Nucleus accumbens (tissue), 56 donors: Measurements from ENCODE around the gene RPS6KA1.
A peak's percentile ranks its signal among the peaks of the same experiment; 100 is the strongest.
"Not testable (repeated sequence)": the region's sequence is repeated elsewhere in the genome, so short reads cannot be mapped to it uniquely, and the experiment has no call there.

ENCODE experiments used
- DNase-seq, 56 donors: peaks; one replicate each; lab custom pipeline; 2025; lab: John Stamatoyannopoulos, UW

Gene RPS6KA1

DNA sequence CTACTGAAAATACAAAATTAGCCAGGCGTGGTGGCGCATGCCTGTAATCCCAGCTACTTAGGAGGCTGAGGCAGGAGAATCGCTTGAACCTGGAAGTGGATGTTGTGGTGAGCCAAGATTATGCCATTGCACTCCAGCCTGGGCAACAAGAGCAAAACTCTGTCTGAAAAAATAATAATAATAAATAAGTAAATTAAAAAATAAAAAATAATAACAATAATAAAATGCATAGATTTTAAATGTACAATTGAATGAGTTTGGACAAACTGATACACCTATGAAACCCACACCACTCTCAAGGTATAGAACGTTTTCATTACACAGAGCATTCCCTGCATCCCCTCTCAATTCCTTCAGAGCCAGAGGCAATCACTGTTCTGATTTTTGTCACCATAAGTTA lies 55.0 kb downstream of the RPS6KA1 start:
- not testable (repeated sequence) for DNase-seq

GRCh38 chr1:26585471-26585870 lies 55.9 kb downstream of the RPS6KA1 start:
- no peak for DNase-seq

DNA sequence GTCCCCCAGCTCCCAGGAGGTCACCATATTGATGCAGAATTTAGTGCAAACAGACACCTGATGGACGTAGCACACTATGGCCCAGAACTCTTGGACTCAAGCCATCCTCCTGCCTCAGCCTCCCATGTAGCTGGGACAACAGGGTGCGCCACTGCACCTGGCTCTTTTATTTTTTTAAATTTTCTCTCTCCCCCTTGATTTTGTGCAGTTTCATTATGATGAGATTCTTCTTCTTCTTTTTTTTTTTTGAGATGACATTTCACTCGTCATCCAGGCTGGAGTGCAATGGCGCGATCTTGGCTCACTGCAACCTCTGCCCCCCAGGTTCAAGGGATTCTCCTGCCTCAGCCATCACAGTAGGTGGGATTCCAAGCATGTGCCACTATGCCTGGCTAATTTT lies 63.8 kb downstream of the RPS6KA1 start:
- no peak for DNase-seq

GRCh38 chr1:26594593-26594992 lies 65.0 kb downstream of the RPS6KA1 start:
- DNase-seq, result not testable (repeated sequence)

GRCh38 chr1:26597629-26598039 lies 68.1 kb downstream of the RPS6KA1 start:
- DNase-seq, result no peak

DNA sequence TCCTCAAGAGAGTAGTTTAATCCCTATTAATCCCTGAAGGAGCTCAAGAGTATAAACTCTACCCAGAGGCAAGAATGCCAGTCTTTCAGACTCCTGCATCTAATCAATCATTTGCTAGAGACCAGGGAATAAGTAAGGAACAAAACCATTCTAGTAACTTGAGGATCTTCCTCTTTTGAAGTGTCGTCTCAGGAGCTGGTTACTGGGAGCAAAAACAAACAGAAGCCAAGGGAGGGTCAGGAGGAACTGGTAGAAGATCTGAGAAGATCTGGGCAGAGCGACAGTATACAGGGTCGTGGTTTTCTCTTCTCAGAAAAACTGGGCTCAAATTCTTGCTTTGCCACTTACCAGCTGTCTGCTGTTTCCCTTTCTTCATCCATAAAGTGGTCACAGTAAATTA lies 69.3 kb downstream of the RPS6KA1 start:
- no peak for DNase-seq

DNA sequence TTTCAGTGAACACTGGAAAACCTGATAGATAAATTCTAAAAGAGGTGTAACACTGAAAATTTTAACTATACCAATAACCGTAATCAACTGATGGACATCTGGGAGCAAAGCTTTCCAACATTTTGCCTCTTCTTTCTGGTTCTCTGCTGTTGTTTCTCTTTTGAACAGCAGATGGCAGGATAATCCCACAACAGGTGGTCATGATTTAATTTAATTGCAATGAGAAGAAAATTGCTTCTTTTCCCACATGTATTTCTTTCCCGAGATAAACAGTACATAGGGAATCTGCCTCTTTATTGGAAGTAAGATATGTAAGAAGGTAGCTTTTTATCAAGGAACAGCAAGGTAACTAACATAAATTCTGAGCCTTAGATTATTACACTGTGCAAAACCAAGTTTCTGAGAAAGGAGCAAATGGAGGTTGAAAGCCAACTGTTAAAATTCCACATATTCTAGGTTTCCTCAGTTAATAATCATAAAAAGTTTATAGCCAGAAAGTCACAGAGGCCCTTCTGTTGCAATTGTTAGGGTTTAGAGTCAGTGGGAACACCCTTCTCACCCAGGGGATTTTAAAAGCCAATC lies 72.9 kb downstream of the RPS6KA1 start:
- peak in 15 of 56 donors; percentile 1 to 62 (median 10) for DNase-seq

DNA sequence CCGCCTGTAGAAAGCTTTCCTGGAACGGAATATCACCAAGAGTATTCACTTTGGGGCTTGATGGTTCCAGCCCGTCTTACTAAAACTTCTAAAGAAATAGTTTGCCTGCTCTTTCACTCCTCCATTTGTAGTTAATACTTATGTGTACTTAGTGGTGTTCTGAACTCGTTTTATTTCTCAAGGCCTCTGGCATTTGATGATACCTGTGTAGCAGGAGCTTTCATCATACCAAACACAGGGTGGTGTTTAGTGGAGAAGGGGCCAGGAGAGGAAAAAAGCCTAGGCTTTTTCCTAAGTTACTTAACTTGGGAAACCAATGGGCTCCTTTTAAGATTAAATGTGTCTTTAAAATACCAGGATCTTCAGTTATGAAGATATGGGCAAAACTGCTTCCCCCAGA lies 74.3 kb downstream of the RPS6KA1 start:
- DNase-seq, result no peak

DNA sequence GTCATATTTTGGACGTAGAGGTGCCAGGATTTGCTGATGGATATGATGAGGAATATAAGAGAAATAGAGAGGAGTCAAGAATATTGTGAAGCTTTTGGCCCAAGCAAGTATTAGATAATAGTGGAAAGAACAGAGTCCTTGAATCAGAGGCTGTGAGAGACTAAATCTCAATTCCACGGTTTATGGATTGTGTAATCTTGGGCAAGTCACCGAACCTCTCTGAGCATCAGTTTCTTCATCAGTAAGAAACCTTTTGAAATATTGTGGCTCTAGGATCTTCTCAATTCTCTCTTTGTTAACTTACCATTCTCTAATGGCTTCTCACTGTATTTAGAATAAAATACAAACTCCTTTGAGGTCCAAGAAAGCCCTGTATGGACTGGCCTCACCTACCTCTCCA lies 77.6 kb downstream of the RPS6KA1 start:
- no peak for DNase-seq

- no peak for DNase-seq
Measured at GRCh38 chr1:26608895-26609294, 79.3 kb downstream of the RPS6KA1 start.

DNA sequence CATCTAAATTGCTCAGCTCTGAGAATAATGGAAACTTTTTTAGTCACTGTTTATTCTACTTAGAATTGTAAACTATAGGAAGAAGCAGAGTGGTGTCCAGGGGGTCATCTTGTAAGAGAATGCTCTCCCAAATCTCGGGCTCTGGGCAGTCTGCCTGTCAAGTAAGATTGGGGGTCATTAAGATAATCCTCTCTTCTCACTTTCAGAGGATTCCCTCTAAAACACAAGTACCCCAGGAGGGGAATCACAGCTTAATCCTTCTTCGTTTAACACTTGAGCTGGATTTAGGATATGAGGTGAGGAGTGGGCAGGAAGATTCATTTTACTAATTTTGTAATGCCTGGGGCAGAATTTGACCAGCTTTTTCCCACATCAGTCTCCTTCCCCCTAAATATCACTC lies 81.2 kb downstream of the RPS6KA1 start:
- no peak for DNase-seq

- DNase-seq, result not testable (repeated sequence)
Measured at GRCh38 chr1:26612627-26613026, 83.1 kb downstream of the RPS6KA1 start.

- DNase-seq, result no peak
Measured at GRCh38 chr1:26614655-26615411, 85.3 kb downstream of the RPS6KA1 start.

DNA sequence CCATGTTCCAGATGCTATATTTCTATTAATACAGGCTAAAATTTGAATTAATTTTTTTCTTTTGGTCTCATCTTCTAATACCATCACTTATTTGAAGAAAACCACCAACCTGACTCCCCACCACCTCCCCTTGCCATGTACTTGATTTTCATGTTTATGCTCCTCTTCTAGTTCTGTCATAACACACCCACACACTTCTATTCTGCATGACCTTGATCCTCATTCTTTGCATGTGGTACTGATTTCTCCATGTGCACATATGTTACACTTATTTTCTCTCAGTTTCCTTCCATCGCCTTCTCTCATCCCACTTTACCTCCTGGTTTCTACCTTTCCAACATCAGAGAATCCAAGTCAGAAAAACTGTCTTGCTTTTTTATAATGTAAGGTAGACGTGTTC lies 87.3 kb downstream of the RPS6KA1 start:
- no peak for DNase-seq

DNA sequence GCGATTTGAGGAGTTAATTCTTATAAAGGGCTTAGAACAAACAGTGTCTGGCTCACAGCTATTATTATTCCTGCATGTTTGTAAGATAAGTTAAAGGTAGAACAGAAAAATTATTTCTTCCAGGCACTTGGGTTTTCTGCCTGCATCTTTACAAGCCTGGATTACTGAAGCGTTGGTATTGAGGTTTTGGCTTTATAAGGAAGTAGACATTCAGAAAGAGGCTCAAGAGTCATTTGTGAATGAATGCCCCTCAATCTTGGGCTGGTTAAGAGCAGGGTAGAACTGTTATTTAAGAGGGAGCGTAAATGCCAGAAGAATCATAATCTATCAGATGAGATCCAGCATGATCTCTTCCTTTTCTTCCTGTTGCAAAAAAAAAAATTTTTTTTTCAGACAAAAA lies 89.0 kb downstream of the RPS6KA1 start:
- no peak for DNase-seq
